NCI-H1105 (cell line): ENCODE measurements around the gene CHMP2A.

Experiments
- DNase-seq: peaks from one replicate; lab custom pipeline; 2025; lab: John Stamatoyannopoulos, UW

The CHMP2A gene

GRCh38 chr19:58538257-58539168, 16.4 kb downstream of the CHMP2A start:
- no peak for DNase-seq

- no peak for DNase-seq
Measured at GRCh38 chr19:58536852-58537798, 17.8 kb downstream of the CHMP2A start.

- no peak for DNase-seq
Measured at GRCh38 chr19:58535857-58536256, 19.0 kb downstream of the CHMP2A start.

- DNase-seq = no peak
Measured at GRCh38 chr19:58531034-58531840, 23.7 kb downstream of the CHMP2A start.

- no peak for DNase-seq
Measured at GRCh38 chr19:58529405-58529804, 25.5 kb downstream of the CHMP2A start.

GRCh38 chr19:58522709-58523108, 32.2 kb downstream of the CHMP2A start:
- DNase-seq = no peak

- no peak for DNase-seq
Measured at GRCh38 chr19:58521651-58522050, 33.3 kb downstream of the CHMP2A start.

- no peak for DNase-seq
Measured at GRCh38 chr19:58520257-58520599, 34.7 kb downstream of the CHMP2A start.

GRCh38 chr19:58519355-58520256, 35.3 kb downstream of the CHMP2A start, which contains the start of gene ZBTB45:
Gene ZBTB45 (minus strand): TSS chr19:58519810. CDS start chr19:58517673, 2,137 bp downstream.
- DNase-seq = peak; percentile 92

- DNase-seq = peak; percentile 32
Measured at GRCh38 chr19:58519087-58519354, 35.9 kb downstream of the CHMP2A start.

- DNase-seq = no peak
Measured at GRCh38 chr19:58518256-58519086, 36.4 kb downstream of the CHMP2A start.

GRCh38 chr19:58516964-58517833, 37.7 kb downstream of the CHMP2A start:
- no peak for DNase-seq

- DNase-seq = no peak
Measured at GRCh38 chr19:58516246-58516836, 38.6 kb downstream of the CHMP2A start.

- no peak for DNase-seq
Measured at GRCh38 chr19:58515259-58515658, 39.6 kb downstream of the CHMP2A start.

GRCh38 chr19:58514564-58515022, 40.3 kb downstream of the CHMP2A start:
- no peak for DNase-seq

- peak; percentile 88 for DNase-seq
Measured at GRCh38 chr19:58513694-58514563, 41.0 kb downstream of the CHMP2A start.

GRCh38 chr19:58513213-58513693, 41.7 kb downstream of the CHMP2A start:
- DNase-seq = no peak
